HG03442 (cell line): ENCODE results near the gene TMEM138.
A peak's percentile ranks its signal among the peaks of the same experiment; 100 is the strongest.
"Not testable (repeated sequence)": the region's sequence is repeated elsewhere in the genome, so short reads cannot be mapped to it uniquely, and the experiment has no call there.

Source experiments
- ATAC-seq: cut with Tn5 transposase; IDR thresholded peaks from one replicate; pipeline ENCODE4 v1.9.1; 2021; ENCODE audit warnings: mild to moderate bottlenecking, moderate library complexity; ENCODE audit not compliant: unreplicated experiment

The TMEM138 gene

GRCh38 chr11:61362542-61362875, 335 bp downstream of the TMEM138 start:
- no peak for ATAC-seq

- ATAC-seq = no peak
Measured at GRCh38 chr11:61364012-61364675, 2.0 kb downstream of the TMEM138 start.

- no peak for ATAC-seq
Measured at GRCh38 chr11:61367406-61367805, 5.2 kb downstream of the TMEM138 start.

DNA sequence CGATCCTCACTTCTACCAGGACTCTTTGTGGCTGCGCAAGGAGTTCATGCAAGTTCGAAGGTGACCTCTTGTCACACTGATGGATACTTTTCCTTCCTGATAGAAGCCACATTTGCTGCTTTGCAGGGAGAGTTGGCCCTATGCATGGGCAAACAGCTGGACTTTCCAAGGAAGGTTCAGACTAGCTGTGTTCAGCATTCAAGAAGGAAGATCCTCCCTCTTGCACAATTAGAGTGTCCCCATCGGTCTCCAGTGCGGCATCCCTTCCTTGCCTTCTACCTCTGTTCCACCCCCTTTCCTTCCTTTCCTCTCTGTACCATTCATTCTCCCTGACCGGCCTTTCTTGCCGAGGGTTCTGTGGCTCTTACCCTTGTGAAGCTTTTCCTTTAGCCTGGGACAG, 6.5 kb downstream of the TMEM138 start:
- no peak for ATAC-seq

- peak; percentile 76 for ATAC-seq
Measured at GRCh38 chr11:61369372-61370348, 7.5 kb downstream of the TMEM138 start.

- ATAC-seq = no peak
Measured at GRCh38 chr11:61370349-61371005, 8.3 kb downstream of the TMEM138 start.

DNA sequence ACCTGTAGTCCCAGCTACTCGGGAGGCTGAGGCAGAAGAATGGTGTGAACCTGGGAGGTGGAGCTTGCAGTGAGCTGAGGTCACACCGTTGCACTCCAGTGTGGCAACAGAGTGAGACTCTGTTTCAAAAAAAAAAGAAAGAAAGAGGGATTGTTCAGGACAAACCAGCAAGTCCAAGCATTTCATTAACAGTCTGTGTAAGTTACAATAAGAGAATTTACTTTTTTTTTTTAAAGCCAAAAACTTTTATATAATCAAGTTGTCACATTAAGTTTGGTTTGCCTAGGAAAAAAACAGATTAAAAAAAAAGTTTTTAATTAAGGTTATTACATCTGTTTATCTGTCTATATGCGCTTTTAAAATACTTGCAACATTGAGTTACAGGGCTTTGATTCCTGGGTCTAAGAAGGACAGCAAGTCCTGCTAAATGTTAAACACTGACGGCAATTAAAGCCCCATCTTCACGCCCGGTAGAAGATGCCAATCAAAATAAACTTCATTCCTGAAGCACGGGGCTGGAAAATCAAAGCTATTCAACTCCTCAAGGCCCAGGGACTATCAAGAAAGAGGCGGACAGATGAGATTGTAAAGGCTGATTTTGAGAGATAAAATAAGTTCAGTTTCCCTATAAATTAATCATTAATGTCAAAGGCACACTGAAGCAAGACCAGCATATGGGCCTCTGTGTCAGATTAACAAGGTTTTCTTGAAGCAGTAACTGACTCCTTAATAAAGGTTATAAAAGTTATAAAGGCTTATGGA, 10.7 kb downstream of the TMEM138 start:
- ATAC-seq = no peak

GRCh38 chr11:61375761-61376108, 13.6 kb downstream of the TMEM138 start:
- no peak for ATAC-seq

GRCh38 chr11:61377461-61378160, 15.4 kb downstream of the TMEM138 start:
- ATAC-seq = no peak

DNA sequence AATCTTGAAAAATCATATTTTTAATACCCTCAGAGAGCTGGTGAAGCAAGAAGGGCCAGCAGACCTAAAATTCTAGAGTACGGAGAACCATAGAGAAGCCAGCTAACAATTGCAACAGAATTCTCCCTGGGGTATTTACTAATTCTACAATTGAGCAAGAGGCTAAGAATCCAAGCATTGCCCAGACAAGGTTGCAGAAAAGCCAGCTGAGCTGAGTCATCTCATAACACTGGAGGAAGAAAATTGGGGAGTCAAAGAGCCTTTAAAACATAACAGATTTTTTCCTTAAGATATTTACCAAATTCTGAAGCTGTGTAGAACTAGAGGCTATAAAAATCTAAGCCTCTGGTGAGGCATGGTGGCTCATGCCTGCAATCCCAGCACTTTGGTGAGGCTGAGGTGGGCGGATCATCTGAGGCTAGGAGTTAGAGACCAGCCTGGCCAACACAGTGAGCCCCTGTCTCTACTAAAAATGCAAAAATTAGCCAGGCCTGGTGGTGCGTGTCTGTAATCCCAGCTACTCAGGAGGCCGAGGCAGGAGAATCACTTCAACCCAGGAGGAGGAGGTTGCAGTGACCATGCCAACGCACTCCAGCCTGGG, 16.6 kb downstream of the TMEM138 start:
- ATAC-seq = no peak

DNA sequence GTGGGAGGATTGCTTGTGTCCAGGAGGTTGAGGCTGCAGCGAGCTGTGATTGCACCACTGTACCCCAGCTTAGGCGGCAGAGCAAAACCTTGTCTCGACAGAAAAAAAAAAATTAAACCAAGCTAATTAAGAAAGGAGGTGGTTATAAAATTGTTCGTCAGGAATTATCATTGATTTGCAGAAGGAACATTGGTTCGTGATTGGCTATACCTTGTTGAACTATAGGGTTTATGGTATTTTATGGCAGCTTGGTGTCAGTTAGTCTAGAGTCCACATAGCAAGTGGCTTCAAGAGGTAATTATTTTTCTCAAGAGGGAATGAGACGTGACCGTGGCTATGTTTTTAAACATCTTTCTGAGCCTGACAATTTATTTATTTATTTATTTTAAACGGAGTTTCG, 18.7 kb downstream of the TMEM138 start:
- no peak for ATAC-seq

- ATAC-seq = not testable (repeated sequence)
Measured at GRCh38 chr11:61383859-61384258, 21.7 kb downstream of the TMEM138 start.

GRCh38 chr11:61384271-61385242, 22.4 kb downstream of the TMEM138 start:
- ATAC-seq = no peak

GRCh38 chr11:61390161-61390560, 28.0 kb downstream of the TMEM138 start:
- ATAC-seq = no peak

GRCh38 chr11:61392981-61393595, 30.9 kb downstream of the TMEM138 start:
- peak; percentile 17 for ATAC-seq

- ATAC-seq = no peak
Measured at GRCh38 chr11:61401173-61401572, 39.0 kb downstream of the TMEM138 start.

GRCh38 chr11:61401573-61401972, 39.4 kb downstream of the TMEM138 start:
- no peak for ATAC-seq

GRCh38 chr11:61403658-61404057, 41.5 kb downstream of the TMEM138 start:
- ATAC-seq = no peak
